SK-N-MC (cell line): ENCODE measurements around the gene DISC1.

Source experiments
- EZH2 ChIP-seq: fragments of 200-600 bp; sonication (generic); IDR thresholded peaks from one replicate; pipeline ENCODE4 v1.6.1; 2017; ENCODE audit warnings: antibody characterized with exemption
- POLR2AphosphoS5 ChIP-seq: IDR thresholded peaks from 2 replicates; pipeline ENCODE4 v1.6.1; 2012; ENCODE audit warnings: mild to moderate bottlenecking, low read depth, low read length, borderline replicate concordance

GRCh38 chr1:231887866-231888265 lies 261.3 kb downstream of the DISC1 start:
- TF ChIP-seq POLR2AphosphoS5 (no peak), EZH2 (no peak)
